HG03439 (cell line): Measurements from ENCODE around the gene MAJIN.

ENCODE experiments used
- ATAC-seq: cut with Tn5 transposase; IDR thresholded peaks from one replicate; pipeline ENCODE4 v1.9.1; 2021; ENCODE audit warnings: mild to moderate bottlenecking, moderate library complexity; ENCODE audit not compliant: unreplicated experiment

MAJIN gene

DNA sequence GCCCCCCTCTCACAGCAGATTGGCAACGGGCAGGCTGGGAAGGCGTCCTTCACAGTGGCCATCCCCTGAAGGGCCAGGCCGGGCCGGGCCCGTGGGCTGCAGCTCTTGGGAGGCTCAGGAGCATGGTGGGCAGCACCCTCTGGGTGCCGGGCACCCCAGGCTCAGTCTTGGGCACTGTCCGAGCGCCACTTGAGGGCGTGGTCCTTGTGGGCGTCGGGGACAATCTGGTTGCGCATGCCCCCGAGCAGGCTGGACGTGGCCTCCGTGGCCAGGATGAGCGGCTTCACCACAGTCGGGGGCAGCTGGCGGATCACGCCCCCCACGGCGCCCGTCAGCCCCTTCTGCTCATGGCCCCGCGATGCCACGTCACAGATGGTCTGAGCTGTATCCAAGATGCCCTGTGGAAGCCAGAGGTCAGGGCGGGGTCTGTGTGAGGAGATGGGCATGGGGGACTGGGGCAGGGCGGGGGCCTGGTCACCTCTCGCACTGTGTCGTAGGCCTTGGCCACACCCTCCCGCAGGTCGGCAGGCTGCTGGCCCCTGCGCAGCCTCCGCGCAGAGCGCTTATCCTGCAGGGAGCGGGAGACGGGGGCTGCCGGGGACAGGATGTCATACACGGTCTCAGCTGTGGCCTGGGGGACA lies 77.0 kb downstream of the MAJIN start:
- ATAC-seq: no peak

DNA sequence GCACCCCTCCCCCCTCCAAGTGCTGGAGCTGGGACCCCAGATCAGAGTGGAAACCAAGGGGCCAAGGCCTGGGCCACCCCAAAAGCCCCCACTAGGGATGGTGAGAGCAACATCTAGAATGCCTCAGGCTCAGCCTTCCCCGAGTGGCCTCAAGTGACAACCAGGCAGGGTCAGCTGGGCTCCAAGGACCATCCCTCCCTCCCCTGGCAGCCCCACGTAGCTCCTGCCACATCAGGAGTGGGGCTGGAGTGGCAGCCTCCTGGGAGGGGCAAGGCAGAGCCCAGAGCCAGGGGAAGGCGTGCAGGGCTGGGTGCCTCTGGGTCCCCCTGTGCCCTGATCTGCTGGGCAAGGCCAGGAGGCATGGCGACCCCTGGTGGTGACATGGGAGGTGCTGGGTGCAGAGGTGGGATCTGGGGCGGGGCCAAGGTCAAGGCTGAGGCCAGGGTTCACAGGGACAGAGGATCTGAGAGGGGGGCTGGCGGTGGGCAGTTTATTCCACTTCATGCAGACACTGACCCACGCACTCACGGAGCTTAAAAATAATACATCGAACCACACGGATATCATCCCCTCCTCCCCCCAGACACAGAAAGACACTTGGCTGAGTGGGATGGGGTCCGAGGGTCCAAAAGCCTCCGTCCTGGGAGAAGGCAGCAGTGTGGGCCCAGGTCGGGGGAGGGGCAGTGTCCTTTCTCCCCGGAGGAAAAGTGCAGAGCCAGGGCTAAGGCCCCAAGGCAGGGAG lies 77.7 kb downstream of the MAJIN start:
- ATAC-seq: no peak

DNA sequence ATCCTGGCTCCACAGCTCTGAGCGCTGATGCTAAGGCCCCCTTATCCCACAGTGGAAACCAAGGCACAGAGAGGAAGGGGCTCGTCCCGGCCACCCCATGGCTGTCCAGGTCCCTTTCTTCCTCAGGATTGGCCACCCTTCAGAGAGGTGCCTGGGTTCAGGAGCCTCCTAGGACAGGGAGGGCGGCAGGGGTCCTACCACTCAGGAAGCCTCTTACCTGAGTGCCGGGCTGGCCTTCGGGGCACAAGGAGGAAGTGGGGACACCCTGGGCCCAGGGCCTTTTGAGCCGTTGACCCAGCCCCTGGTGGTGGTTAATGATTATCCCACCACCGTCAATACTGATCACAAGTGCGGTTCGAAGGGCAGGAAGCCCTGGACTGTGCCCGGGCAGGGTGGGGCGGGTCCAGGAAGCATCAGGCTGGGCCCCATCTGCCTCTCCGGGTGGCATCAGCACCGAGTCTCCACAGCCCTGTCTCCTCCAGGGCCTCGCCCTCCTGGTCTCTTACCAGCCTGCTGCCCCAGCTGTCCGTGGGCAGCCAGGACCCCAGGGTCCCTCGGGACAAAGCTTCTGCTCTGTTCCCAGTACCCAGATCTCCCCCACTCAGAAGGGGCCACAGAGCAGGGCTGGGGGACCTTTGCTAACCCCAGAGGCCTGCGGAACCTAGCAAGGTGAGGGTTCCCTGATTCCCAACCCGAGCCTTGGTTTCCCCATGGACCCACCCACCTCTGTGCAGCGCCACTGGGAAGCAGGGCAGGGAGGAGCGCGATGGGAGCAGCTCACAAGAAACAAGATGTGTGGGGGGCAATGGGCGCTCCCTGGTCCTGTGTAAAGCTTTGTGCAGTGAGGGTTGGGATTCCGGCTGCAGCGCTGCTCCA lies 78.5 kb downstream of the MAJIN start:
- ATAC-seq: no peak

DNA sequence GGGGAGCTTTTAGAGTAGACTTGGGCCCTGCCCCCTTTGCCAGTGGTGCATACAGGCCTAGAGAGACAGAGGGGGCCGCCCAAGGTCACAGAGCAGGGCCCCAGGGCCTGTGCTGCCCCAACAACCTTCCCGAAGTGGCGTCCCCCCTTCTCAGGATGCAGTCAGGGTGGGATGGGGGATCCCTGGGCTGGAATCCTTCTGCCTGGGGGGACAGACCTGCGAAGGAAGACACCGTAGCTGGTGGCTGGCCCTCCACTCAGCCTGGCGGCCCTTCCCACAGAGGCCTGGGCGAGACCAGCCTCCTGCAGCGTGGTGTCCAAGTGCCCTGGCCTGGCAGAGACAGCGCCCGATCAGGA lies 79.1 kb downstream of the MAJIN start:
- no peak for ATAC-seq

DNA sequence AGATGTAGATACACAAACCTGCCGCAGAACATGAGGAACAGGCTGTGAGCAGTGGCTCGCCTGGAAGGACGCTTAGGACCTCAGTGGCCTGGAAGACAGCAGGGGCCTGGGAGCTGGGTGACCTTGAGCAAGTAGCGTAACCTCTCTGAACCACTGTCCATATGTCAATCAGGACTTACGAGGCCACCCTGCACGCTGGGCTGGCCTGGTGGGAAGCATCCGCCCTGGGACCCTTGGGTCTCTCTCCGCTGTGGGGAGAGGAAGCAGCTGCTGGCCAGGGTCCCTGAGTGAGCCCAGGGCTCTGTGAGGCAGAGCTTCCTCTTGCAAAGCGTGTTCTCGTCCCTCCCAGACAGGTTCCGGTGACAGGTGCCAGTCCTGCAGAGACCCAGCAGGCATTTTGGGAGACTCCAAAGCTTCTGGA lies 79.5 kb downstream of the MAJIN start:
- no peak for ATAC-seq

DNA sequence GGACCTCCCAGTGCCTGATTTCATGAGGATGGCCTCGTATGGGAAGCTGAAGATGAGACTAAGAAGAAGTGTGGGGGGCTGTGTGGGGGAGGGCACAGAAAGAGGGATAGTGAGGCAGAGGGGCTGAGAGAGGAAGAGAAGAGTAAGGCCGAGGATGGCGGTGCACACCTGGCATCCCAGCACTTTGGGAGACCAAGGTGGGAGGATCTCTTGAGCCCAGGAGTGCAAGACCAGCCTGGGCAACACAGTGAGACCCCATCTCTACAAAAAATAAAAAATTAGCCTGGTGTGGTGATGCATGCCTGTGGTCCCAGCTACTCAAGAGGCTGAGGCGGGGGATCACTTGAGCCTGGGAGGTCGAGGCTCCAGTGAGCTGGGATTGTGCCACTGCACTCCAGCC lies 80.0 kb downstream of the MAJIN start:
- ATAC-seq: no peak

DNA sequence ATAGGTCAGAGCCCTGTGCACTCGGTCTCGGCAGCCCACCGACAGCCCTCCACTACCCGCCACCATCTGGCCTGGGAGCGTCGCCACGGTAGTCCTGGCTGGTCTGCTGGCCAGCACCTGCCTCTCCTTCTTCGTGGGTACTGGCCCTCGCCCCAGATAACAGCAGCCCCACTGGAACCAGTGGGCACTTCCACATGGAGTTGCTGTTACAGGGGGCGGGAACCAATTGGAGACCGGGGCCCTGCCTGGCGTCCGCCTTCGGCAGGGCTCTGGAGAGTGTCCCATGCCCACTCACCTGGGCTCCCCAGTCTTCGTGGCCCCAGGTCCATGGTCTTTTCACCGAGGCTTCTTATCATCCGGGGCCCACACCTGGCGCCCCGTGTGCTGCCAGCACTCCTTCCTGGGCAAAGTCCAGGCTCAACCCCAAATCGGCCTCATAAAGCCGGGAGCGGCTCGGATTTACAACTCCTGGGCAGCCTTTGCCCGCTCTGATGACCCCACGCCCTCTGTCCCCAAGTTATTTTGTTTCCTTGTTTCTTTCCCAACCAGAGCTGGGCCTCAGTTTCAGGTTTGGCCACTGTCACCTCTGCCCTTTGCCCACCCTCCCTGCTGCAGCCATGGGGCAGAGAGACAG lies 80.6 kb downstream of the MAJIN start:
- no peak for ATAC-seq

DNA sequence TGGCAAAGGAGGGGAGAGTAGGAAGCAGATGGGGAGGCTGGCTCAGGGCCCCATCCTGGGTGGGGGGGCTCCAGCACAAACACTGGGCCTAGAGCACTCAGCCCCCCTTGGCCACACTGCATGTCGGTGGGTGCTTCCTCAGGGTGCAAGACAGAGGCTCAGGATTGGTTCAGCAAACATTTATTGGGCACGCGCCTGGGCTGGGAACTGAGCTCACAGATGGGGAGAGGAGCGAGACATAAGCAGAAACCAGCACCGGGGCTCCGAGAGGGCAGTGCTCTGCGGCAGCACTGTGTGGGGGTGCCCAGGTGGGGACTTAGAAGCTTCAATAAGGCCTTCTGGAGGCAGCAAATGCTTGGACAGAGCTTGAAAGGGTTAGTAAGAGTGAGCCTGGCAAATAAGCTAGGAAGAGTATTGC lies 81.4 kb downstream of the MAJIN start:
- no peak for ATAC-seq

DNA sequence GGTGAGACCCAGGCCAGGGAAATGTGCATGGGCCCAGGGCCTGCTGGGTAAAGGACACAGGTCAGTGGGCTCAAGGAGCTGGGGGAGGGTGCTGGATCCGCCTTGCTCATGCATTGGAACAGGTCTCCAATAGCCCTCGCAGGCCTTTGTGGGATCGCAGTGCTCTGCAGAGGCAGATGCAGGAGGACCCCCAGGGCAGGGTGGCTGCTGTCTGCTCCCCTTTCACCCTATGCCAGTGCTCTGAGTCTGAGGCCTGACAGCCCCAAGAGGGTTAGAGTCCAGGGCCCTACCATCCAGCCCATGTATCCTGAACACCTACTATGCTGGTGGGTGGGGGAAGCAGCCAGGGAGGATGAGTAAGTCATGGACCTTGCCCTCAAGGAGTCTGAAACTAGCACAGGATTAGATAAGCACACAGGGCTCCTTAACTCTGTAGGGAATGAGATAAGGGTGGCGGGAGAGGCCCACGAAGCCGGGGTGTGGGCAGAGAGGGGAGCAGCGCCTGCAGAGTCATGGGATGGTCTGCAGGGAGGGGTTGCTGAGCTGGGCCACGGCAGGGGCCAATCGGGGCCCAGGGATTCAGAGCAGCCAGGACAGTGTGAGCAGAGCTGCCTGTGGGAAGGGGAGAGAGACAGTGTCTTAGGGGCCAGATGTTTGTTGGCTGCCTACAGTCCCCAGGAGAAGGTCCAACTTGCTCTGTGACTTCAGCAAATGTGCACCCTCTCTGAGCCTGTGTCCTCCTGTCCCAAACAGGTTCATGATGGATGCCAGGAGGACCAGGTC lies 83.0 kb downstream of the MAJIN start:
- no peak for ATAC-seq

DNA sequence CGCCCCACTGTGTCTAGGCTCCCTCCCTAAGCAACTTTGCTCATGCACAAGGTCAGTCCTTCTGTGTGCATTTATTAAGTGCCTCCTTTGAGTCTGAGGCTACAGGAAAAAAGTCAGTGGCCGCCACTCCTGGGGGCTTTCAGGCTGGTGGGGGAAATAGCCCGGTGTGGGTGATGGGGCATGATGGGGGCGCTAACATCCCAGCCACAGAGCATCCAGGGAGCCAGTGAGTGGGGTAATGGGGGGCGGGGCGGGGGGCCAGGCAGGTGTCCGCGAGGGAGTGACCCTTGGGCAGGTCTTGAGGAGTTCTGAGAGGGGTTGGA lies 83.5 kb downstream of the MAJIN start:
- no peak for ATAC-seq
